Stimulated activated CD8-positive, alpha-beta memory T cell treated with anti-CD3 and anti-CD28 coated beads, Interleukin-7, amount 100 ng/mL, for 4 hours (primary cell): Measurements from ENCODE around the gene KLF7.
A peak's percentile ranks its signal among the peaks of the same experiment; 100 is the strongest.

Source experiments
- DNase-seq, 2 donors: peaks; one replicate each; pipeline ENCODE4 v3.0.0-alpha.2; 2020; ENCODE audit warnings: low read depth in 2 of 2

The KLF7 gene

GRCh38 chr2:207165121-207166038 lies at the start of gene KLF7:
Gene KLF7, minus strand, starts transcription at chr2:207165948. Its CDS starts 380 bp downstream, at chr2:207165568.
- peak; percentile 36 to 43 for DNase-seq

DNA sequence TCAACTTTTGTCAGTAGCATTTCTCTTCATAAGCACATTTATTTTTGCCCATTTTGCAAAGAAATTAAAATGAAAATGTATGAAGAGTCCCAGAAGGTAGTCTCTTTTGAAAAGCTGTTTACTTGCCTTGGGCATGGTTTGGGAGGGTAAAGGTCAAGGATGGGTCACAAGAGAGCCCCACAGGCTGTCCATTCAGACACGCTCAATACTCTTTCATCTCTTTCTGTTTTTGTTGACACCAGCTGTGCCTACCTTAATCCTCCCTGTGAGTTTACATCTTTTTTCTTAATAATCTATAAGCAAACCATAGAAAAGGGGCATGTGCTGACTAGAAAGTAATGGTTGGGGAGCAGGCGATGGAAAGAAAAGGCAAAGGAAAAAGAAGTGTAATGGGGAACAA lies 49.6 kb upstream of the KLF7 start:
- no peak for DNase-seq

DNA sequence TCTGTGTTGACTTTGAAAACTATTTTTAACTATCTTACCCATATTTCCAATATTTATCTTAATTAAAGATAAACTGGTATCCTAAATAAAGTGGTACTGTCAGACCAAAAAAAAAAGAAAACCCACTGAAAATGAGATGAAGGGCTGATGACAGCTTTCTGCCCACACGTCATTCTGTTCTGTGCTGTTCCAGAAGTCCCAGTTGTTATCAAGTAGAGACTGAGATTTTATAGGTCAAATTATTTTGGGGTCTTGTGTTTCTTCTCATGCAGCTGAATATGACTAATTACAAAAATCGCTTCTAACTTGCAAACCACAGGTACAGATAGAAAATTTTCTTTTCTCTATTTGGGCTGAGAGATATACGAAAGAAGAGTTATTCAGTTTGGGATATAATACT lies 48.7 kb upstream of the KLF7 start:
- no peak for DNase-seq

DNA sequence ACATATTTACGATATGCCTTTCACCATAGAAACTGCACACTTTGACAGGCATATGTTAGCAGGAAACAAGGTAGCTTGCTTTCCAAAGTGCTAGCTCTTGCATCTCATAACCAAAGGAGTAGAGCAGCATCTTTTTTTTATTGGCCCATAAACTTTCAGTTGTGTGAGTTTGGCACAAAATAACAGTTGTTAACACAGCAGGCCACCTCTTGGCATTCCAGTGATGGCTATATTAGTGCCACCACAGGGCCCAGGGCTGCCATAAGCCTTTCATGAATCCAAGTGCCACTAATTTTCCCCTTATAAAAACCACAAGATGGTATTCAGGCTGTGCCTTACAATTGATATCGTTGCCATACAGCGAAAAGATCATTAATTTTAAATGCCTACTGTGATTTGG lies 40.3 kb upstream of the KLF7 start:
- no peak for DNase-seq

DNA sequence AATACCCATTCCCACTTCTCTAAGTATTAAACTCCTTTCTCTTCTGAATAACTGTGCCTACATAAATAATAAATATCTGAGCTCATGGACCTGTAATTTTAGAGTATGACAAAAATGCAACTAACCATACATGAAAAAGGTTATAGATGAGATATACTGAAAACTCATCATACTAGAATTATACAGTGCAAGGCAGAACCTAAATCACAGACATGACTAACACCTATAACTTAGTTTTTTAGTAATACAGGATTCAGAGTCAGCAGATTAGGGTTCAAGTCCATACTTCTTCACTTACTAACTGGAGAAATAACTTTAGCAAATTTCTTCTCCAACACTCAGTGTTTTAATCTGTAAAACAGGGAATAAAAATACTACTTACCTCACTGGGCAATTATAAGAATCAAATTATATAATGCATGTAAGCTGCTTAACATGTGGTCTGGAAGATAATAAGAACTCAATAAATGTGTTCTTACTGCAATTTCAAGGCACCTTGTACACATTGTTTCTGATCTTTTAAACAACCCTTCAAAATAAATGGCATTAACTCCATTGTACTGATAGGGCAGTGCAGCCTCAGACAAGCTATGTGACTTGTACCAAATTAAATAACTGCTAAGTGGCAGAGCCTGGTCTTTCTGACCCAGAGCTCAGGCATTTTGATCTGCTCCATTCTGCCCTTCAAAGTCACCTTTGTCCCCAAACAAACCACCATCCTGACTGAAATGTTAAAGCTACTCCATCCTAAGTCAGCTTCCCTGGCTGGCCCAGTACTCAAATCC lies 39.6 kb upstream of the KLF7 start:
- no peak for DNase-seq

DNA sequence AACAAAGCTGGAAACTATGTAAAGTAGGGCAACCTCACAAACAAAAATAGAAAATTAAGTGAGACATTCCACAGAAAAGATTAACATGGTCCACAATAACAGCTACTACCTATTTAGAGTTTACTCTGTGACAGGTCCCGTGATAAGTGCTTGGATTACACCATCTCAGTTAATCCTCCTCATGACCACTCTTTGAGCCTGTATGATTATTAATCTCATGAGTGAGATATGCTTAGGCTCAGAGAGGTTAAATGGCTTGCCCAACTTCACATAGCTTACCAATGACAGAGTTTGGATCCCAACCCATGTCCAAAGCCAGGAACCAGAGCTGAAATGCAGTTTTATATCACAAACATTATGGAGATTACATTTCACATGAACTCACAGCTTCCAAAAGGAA lies 37.3 kb upstream of the KLF7 start:
- DNase-seq, result no peak

GRCh38 chr2:207202645-207203044 lies 36.9 kb upstream of the KLF7 start:
- DNase-seq, result no peak

GRCh38 chr2:207201416-207201815 lies 35.7 kb upstream of the KLF7 start:
- DNase-seq, result no peak

- DNase-seq, result no peak
Measured at GRCh38 chr2:207200136-207200535, 34.4 kb upstream of the KLF7 start.

GRCh38 chr2:207194028-207194427 lies 28.3 kb upstream of the KLF7 start:
- DNase-seq, result no peak

GRCh38 chr2:207188626-207189419 lies 23.1 kb upstream of the KLF7 start:
- no peak for DNase-seq

DNA sequence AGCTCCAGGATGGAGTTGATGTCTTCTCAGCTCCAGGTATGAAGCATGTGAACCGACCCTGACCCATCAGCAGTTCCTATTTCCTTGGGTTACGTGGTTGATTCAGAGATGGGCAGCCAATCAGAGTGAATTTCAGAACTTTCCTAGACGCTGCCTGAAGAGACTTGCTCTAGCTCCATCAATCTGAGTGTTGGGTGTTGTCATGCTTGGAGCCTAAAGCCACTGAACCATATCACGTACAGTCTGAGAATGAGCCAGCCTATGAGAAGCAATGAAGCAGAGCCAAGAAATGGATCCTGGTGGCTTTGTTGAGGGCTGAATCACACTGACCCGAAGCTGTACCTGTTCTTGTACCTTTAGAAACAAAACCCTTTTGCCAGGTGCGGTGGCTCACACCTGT lies 19.6 kb upstream of the KLF7 start:
- no peak for DNase-seq

DNA sequence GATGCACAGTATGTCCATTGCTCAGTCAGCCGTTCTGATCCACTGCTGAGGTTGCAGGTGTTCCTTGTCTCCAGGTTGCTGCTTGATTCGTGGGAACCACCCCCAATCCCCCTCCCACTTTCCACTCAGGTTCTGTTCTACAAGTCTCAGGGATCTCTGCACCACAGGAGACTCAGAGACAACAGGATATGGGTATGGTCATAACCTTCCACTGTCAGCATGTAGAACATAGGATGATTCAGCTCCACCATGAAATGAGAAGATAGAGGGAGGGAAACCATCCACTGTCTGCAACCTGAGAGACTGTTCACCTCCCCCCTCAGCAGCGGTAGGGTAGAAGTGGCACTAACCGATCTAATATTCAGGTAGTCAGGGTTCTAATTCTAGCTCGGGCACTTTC lies 19.0 kb upstream of the KLF7 start:
- no peak for DNase-seq

DNA sequence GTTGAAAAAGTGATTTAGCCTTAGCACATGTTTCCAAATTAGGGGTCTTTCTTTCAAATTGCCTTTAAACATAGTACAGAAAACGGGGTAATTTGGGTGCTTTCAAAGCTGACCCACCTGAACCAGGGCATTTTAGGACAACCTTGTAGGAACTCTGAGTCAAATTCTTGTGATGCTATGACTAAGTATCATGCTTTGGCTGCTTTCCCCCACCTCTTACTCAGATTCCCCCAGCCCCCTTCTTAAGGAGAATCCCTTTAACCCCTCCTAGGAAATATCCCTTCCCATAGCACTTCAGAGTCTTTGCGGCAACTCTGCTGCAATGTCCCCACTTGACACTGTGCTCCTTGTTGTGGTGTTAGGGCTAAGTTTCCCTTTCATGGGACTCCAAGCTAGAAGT lies 18.6 kb upstream of the KLF7 start:
- no peak for DNase-seq

DNA sequence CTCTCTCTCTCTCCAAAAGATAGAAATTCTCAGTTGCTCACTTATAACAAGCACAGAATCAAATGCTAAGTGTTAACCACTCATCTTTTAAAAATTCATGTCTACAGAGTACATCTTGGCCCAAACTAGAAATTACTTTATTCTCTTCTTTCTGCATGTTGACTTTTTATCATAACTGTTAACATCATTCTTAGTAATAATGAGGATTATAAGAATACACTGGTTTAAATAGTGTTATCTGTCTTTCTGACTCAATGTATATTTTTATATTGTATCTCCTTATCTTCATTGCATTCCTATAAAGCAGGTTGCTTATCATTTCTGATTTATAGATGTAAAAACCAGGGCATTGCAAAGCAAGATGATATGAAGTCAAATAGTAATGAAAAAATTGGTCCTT lies 17.8 kb upstream of the KLF7 start:
- DNase-seq, result no peak

GRCh38 chr2:207182911-207183310 lies 17.2 kb upstream of the KLF7 start:
- no peak for DNase-seq

DNA sequence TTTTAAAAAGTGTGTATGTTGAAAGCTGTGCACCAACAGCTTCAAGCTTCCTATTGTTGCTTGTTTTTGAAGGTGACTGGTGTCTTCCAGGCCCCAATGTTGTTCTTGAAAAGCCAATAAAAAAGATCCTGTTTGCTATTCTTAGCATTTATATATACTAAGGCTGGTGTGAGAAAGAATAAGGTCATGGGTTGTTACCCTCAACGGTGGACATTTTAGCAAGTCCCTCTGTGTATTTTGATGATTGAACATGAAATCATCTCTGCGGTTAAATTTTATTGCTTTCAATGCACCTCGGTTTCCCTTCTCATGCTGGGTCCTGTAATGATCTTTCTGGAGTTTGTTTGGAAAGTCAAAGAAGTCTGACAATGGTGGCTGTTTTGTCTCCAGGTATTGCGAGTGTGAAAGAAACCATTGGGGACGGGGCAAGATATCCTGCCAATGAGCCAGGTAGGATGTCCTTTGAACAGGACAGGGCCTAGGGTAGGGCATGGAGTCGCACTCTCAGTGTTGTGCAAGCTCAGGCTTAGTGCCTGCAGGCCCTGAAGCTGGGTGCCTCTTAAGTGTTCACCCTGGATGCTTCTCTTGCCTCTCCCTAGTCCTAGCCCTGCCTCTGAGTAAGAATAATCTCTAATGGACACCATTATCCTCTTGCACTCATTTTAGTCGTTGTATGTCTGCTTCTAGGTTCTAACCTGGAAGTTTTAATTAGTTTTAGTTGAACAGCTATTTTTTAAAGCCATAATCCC lies 16.0 kb upstream of the KLF7 start:
- no peak for DNase-seq

DNA sequence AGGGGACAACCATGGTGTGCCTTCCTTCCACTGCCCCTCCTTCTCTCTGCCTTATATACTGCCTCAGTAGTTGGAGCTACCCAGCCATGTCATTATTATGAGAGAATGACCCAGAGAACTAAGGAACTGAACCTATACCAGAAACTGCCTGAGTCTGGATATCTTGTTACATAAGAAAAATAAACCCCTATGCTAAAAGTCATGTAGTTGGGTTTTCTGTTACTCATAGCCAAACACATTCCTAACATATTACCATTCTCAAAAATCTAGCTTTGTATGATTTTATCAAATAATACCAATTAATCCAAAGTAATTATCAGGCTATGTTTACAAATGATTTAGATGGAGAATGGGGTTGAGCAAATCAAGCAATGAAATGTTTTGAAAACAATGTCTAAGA lies 15.0 kb upstream of the KLF7 start:
- DNase-seq, result no peak

- DNase-seq, result no peak
Measured at GRCh38 chr2:207176247-207176646, 10.5 kb upstream of the KLF7 start.

GRCh38 chr2:207173641-207174040 lies 7.9 kb upstream of the KLF7 start:
- DNase-seq, result no peak

DNA sequence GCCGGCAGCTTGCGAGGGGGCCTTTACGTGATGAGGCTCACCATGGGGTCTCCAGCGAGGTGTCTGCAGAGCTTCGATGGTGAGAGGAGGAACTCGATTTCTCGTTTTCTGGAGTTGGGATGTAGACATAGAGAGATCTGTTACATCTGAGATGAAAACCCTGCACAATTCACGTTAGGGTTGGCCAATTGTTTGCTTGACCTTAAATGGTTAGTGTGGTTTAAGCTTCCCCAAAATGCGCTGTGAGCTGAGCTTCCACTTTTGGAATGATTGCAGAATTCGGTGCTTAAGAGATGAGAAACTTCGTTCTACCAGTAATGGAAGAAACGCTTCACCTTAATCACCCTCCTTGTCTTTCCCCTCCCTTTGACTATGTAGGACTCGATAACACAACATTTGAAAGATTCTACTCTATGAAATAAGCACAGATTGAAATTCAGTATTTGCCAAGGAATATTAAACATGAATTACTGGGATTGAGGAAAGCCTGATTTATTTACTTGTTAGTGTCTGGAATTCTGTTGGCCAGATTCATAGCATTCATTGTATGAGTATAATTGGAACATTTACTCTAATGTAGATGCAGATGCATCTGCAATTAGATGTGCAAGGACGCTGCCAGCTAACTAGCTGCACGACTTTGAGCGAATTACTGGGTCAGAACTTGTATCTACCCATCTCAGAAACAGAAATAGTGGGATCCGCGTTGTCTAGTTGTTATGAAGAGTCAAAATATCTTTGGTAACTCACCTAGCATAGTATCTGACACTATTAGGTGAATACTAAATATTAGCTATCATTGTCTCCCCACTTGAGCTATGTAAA lies 1.6 kb upstream of the KLF7 start:
- no peak for DNase-seq
